H9 (cell line): ENCODE measurements around the gene ANKRD34A. TPM values are rescaled to one million over a fixed set of nuclear protein-coding genes. Genes with fewer than 3 reads are reported as not detected.

Experiments used
- DNase-seq: peaks from one replicate; pipeline ENCODE4 v3.0.0-alpha.2; 2017
- H2AFZ ChIP-seq: one replicate; pipeline ENCODE4 v1.6.1; 2013; ENCODE audit warnings: mild to moderate bottlenecking, low read length, control low read depth, moderate library complexity
- H2AK5ac ChIP-seq: 2 replicates; pipeline ENCODE4 v1.6.1; 2013; ENCODE audit warnings: low read length, control low read depth, mixed read lengths; ENCODE audit not compliant: insufficient read length
- H2BK120ac ChIP-seq: one replicate; pipeline ENCODE4 v1.6.1; 2013; ENCODE audit warnings: low read depth, mild to moderate bottlenecking, low read length, control low read depth, inconsistent platforms; ENCODE audit not compliant: poor library complexity, severe bottlenecking
- H2BK12ac ChIP-seq: 2 replicates; pipeline ENCODE4 v1.6.1; 2013; ENCODE audit warnings: low read length, control low read depth, mixed read lengths, low read depth; ENCODE audit not compliant: insufficient read length
- H2BK15ac ChIP-seq: 2 replicates; pipeline ENCODE4 v1.6.1; 2013; ENCODE audit warnings: low read depth, low read length, control low read depth
- H2BK20ac ChIP-seq: one replicate; pipeline ENCODE4 v1.6.1; 2013; ENCODE audit warnings: low read depth, mild to moderate bottlenecking, low read length, control low read depth, inconsistent platforms; ENCODE audit not compliant: poor library complexity, severe bottlenecking
- H2BK5ac ChIP-seq: 2 replicates; pipeline ENCODE4 v1.6.1; 2013; ENCODE audit warnings: low read length, control low read depth, mixed read lengths; ENCODE audit not compliant: insufficient read length
- H3K14ac ChIP-seq: 2 replicates; pipeline ENCODE4 v1.6.1; 2013; ENCODE audit warnings: low read length, control low read depth; ENCODE audit not compliant: insufficient read depth
- H3K18ac ChIP-seq: 2 replicates; pipeline ENCODE4 v1.6.1; 2013; ENCODE audit warnings: low read depth, mild to moderate bottlenecking, mixed read lengths, low read length, control low read depth; ENCODE audit not compliant: insufficient read length
- H3K23ac ChIP-seq: 2 replicates; pipeline ENCODE4 v1.6.1; 2013; ENCODE audit warnings: low read length, control low read depth, mixed read lengths, low read depth; ENCODE audit not compliant: insufficient read length
- H3K23me2 ChIP-seq: 2 replicates; pipeline ENCODE4 v1.6.1; 2013; ENCODE audit warnings: low read depth, mild to moderate bottlenecking, mixed read lengths, low read length, control low read depth; ENCODE audit not compliant: insufficient read length, poor library complexity, severe bottlenecking
- H3K27ac ChIP-seq: 2 replicates; pipeline ENCODE4 v1.5.1; 2013; ENCODE audit warnings: low read length, control low read depth, mixed read lengths, low read depth; ENCODE audit not compliant: insufficient read length
- H3K27me3 ChIP-seq: 2 replicates; pipeline ENCODE4 v1.6.1; 2013; ENCODE audit warnings: low read length, control low read depth, inconsistent platforms; ENCODE audit not compliant: insufficient read depth
- H3K4ac ChIP-seq: 2 replicates; pipeline ENCODE4 v1.6.1; 2013; ENCODE audit warnings: low read depth, mild to moderate bottlenecking, control low read depth, inconsistent platforms, low read length, moderate library complexity
- H3K4me1 ChIP-seq: 2 replicates; pipeline ENCODE4 v1.6.1; 2013; ENCODE audit warnings: low read length, control low read depth, inconsistent platforms; ENCODE audit not compliant: insufficient read depth
- H3K4me2 ChIP-seq: 2 replicates; pipeline ENCODE4 v1.6.1; 2013; ENCODE audit warnings: low read length, control low read depth, mixed read lengths; ENCODE audit not compliant: insufficient read length, insufficient read depth
- H3K56ac ChIP-seq: 2 replicates; pipeline ENCODE4 v1.6.1; 2013; ENCODE audit warnings: low read depth, mild to moderate bottlenecking, mixed read lengths, low read length, control low read depth; ENCODE audit not compliant: insufficient read length
- H3K79me1 ChIP-seq: 2 replicates; pipeline ENCODE4 v1.6.1; 2013; ENCODE audit warnings: low read depth, mild to moderate bottlenecking, moderate library complexity, low read length, control low read depth, inconsistent platforms; ENCODE audit not compliant: insufficient read depth, poor library complexity, severe bottlenecking
- H3K79me2 ChIP-seq: 2 replicates; pipeline ENCODE4 v1.6.1; 2013; ENCODE audit warnings: low read length, control low read depth, inconsistent platforms; ENCODE audit not compliant: insufficient read depth
- H3K9ac ChIP-seq: 2 replicates; pipeline ENCODE4 v1.6.1; 2013; ENCODE audit warnings: low read length, control low read depth, mixed read lengths; ENCODE audit not compliant: insufficient read length; ENCODE audit errors: extremely low read depth
- H3K9me3 ChIP-seq: one replicate; pipeline ENCODE4 v1.6.1; 2013; ENCODE audit warnings: low read depth, low read length, inconsistent platforms; ENCODE audit not compliant: control insufficient read depth
- H3T11ph ChIP-seq: one replicate; pipeline ENCODE4 v1.6.1; 2013; ENCODE audit warnings: mild to moderate bottlenecking, low read length, control low read depth, inconsistent platforms
- H4K20me1 ChIP-seq: one replicate; pipeline ENCODE4 v1.6.1; 2013; ENCODE audit not compliant: control insufficient read depth, insufficient read length, insufficient read depth
- H4K5ac ChIP-seq: 2 replicates; pipeline ENCODE4 v1.6.1; 2013; ENCODE audit warnings: low read depth, mild to moderate bottlenecking, mixed read lengths, low read length, control low read depth; ENCODE audit not compliant: insufficient read length
- H4K8ac ChIP-seq: replicated peaks from 2 replicates; pipeline ENCODE4 v1.6.1; 2013; ENCODE audit warnings: low read length, control low read depth, mixed read lengths, low read depth; ENCODE audit not compliant: insufficient read length
- H4K91ac ChIP-seq: 2 replicates; pipeline ENCODE4 v1.6.1; 2013; ENCODE audit warnings: low read depth, mild to moderate bottlenecking, moderate library complexity, mixed read lengths, low read length, control low read depth; ENCODE audit not compliant: insufficient read length
- H3K27ac Mint-ChIP-seq, 3 experiments: 2 replicates in 2 of 3; 3 replicates in 1 of 3; pipeline ENCODE4 v1.8.0; 2020 to 2021; ENCODE audit warnings: mixed read lengths in 3 of 3, mild to moderate bottlenecking in 1 of 3, moderate library complexity in 1 of 3
- H3K27me3 Mint-ChIP-seq: 2 replicates; pipeline ENCODE4 v1.8.0; 2021; ENCODE audit warnings: low read depth, mild to moderate bottlenecking, moderate library complexity, mixed read lengths
- H3K36me3 Mint-ChIP-seq, 3 experiments: 2 replicates in 2 of 3; 3 replicates in 1 of 3; pipeline ENCODE4 v1.8.0; 2020 to 2021; ENCODE audit warnings: low read depth in 3 of 3, mixed read lengths in 3 of 3; ENCODE audit not compliant: insufficient read depth in 1 of 3
- H3K4me1 Mint-ChIP-seq, 2 experiments: 2 replicates each; pipeline ENCODE4 v1.8.0; 2020; ENCODE audit warnings: mixed read lengths in 2 of 2
- H3K4me3 Mint-ChIP-seq, 2 experiments: 2 replicates in 1 of 2; 3 replicates in 1 of 2; pipeline ENCODE4 v1.8.0; 2020 to 2021; ENCODE audit warnings: mild to moderate bottlenecking in 2 of 2, mixed read lengths in 2 of 2, moderate library complexity in 1 of 2
- H3K9me3 Mint-ChIP-seq, 2 experiments: 2 replicates in 1 of 2; 3 replicates in 1 of 2; pipeline ENCODE4 v1.8.0; 2020; ENCODE audit warnings: mild to moderate bottlenecking in 2 of 2, mixed read lengths in 2 of 2, moderate library complexity in 1 of 2
- WGBS: extraction: QIAGEN DNeasy Blood & Tissue Kit; methylation state at CpG from one replicate; pipeline ENCODE4 v1.1.7; 2013; ENCODE audit warnings: missing lambda C conversion rate, low lambda C conversion rate, mixed read lengths; ENCODE audit not compliant: insufficient read length; ENCODE audit errors: extremely low coverage; 5-methylcytosine and 5-hydroxymethylcytosine counted together
- total RNA-seq: library from RNA; stranded (reverse); gene quantifications from 2 replicates; pipeline ENCODE4 v1.2.1, GENCODE V29; 2021
- TF ChIP-seq, protein P1 (sequence below): fragments of 200-600 bp; sonication (generic); conservative IDR thresholded peaks from 3 replicates; pipeline ENCODE4 v1.8.0; 2021; ENCODE audit warnings: antibody characterized with exemption, mild to moderate bottlenecking

The ANKRD34A gene
- total RNA-seq, 1 experiment from 2014 or later, result 0.39 TPM

DNA sequence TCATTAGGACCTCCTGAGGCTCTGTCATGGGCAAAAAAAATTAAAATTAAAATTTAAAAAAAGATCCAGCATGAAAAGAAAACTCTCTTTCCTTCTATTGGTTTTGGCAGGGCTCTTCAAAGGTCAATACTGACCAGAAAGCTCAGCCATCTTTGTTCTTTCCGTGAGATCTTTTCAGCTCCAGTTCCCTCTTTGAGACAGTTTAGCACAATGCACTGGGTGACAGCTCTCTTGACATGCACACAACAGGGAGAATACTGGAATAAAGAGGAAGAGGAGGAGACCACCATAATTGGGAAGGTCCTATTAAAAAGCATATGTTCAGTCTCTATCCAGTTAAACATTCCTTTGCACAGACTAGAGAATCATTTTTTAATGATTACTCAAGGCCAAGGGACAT lies 12.8 kb downstream of the ANKRD34A start:
- H4K8ac ChIP-seq, result no peak overlapping the region
- H2BK5ac ChIP-seq, result no peak overlapping the region
- Mint-ChIP-seq H3K4me3 (no peak overlapping the region), H3K36me3 (no peaks in the 10 kb centered on the region), H3K27ac (no peak overlapping the region), H3K27me3 (peaks cover 12% of the 10 kb centered on the region), H3K9me3 (no peaks in the 10 kb centered on the region), H3K4me1 (peaks cover 14 to 22% of the 10 kb centered on the region in 2 experiments)
- no peak overlapping the region for H4K91ac ChIP-seq
- no peaks in the 10 kb centered on the region for H3K79me2 ChIP-seq
- no peak overlapping the region for H4K5ac ChIP-seq
- H3K23me2 ChIP-seq, result no peaks in the 10 kb centered on the region
- no peaks in the 10 kb centered on the region for H4K20me1 ChIP-seq
- H2AK5ac ChIP-seq, result no peak overlapping the region
- H2BK120ac ChIP-seq, result no peak overlapping the region
- no peak overlapping the region for H3T11ph ChIP-seq
- no peak overlapping the region for H3K18ac ChIP-seq
- no peaks in the 10 kb centered on the region for H3K9me3 ChIP-seq
- no CpG with 5 or more reads among the region's 1 CpG for WGBS
- no peak overlapping the region for H3K4me2 ChIP-seq
- no peak overlapping the region for H2AFZ ChIP-seq
- no peak overlapping the region for H3K4ac ChIP-seq
- H2BK12ac ChIP-seq, result no peak overlapping the region
- H3K4me1 ChIP-seq, result peaks cover 6% of the 10 kb centered on the region; the same call in 1 of the 2 replicates
- no peaks in the 10 kb centered on the region for H3K79me1 ChIP-seq
- no peak overlapping the region for H3K23ac ChIP-seq
- H3K9ac ChIP-seq, result no peak overlapping the region
- H3K27ac ChIP-seq, result no peak overlapping the region
- DNase-seq, result no peak
- H3K27me3 ChIP-seq, result peaks cover 2% of the 10 kb centered on the region; the same call in 1 of the 2 replicates
- TF ChIP-seq, protein P1, sequence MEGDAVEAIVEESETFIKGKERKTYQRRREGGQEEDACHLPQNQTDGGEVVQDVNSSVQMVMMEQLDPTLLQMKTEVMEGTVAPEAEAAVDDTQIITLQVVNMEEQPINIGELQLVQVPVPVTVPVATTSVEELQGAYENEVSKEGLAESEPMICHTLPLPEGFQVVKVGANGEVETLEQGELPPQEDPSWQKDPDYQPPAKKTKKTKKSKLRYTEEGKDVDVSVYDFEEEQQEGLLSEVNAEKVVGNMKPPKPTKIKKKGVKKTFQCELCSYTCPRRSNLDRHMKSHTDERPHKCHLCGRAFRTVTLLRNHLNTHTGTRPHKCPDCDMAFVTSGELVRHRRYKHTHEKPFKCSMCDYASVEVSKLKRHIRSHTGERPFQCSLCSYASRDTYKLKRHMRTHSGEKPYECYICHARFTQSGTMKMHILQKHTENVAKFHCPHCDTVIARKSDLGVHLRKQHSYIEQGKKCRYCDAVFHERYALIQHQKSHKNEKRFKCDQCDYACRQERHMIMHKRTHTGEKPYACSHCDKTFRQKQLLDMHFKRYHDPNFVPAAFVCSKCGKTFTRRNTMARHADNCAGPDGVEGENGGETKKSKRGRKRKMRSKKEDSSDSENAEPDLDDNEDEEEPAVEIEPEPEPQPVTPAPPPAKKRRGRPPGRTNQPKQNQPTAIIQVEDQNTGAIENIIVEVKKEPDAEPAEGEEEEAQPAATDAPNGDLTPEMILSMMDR, result no peak
- H3K14ac ChIP-seq, result no peak overlapping the region
- no peak overlapping the region for H2BK20ac ChIP-seq
- no peak overlapping the region for H3K56ac ChIP-seq
- no peak overlapping the region for H2BK15ac ChIP-seq
